Naive thymus-derived CD8-positive, alpha-beta T cell (primary cell): Measurements from ENCODE around the gene PLA2G4C. TPM values are rescaled to one million over a fixed set of nuclear protein-coding genes. Genes with fewer than 3 reads are reported as not detected.
A peak's percentile ranks its signal among the peaks of the same experiment; 100 is the strongest.

ENCODE experiments used
- ATAC-seq, 2 donors: fragments of 150-1000 bp; cut with Tn5 transposase in 1 of 2; sonication (Bioruptor Pico), chemical (Tn5 transposase) in 1 of 2; 1 replicate in 1 of 2; 2 replicates in 1 of 2; pipeline ENCODE4 v1.10.0; 2021; ENCODE audit warnings: mild to moderate bottlenecking in 2 of 2, moderate library complexity in 2 of 2
- POLR2A ChIA-PET: fragments of 350-600 bp; sonication (Branson Sonifier 250); formaldehyde crosslinking; loops from one replicate; lab custom pipeline; 2021; ENCODE audit warnings: antibody characterized with exemption; lab: Charles Lee
- DNase-seq, 10 donors: peaks; one replicate each; pipeline versions ENCODE4 v3.0.0 to v3.0.0-alpha.2; 2020 to 2022
- H3K27ac Mint-ChIP-seq, 10 donors: one replicate each; pipeline ENCODE4 v1.8.0; 2020 to 2022; ENCODE audit warnings: mild to moderate bottlenecking in 10 of 10, mixed read lengths in 10 of 10, moderate library complexity in 4 of 10, inconsistent platforms in 1 of 10
- H3K27me3 Mint-ChIP-seq, 5 donors: one replicate each; pipeline ENCODE4 v1.8.0; 2021 to 2022; ENCODE audit warnings: mixed read lengths in 5 of 5
- H3K36me3 Mint-ChIP-seq, 3 donors: one replicate each; pipeline ENCODE4 v1.8.0; 2020 to 2022; ENCODE audit warnings: mixed read lengths in 3 of 3, mild to moderate bottlenecking in 2 of 3, inconsistent platforms in 1 of 3
- H3K4me1 Mint-ChIP-seq, 4 donors: one replicate each; pipeline ENCODE4 v1.8.0; 2021 to 2022; ENCODE audit warnings: mixed read lengths in 4 of 4
- H3K4me3 Mint-ChIP-seq, 10 donors: one replicate each; pipeline ENCODE4 v1.8.0; 2020 to 2022; ENCODE audit warnings: mild to moderate bottlenecking in 10 of 10, mixed read lengths in 10 of 10, moderate library complexity in 6 of 10, inconsistent platforms in 1 of 10
- H3K9me3 Mint-ChIP-seq, 9 donors: one replicate each; pipeline ENCODE4 v1.8.0; 2020 to 2022; ENCODE audit warnings: mixed read lengths in 9 of 9, mild to moderate bottlenecking in 3 of 9, inconsistent platforms in 1 of 9, moderate library complexity in 1 of 9
- polyA plus RNA-seq, 3 donors: library from polyadenylated mRNA; unstranded; fragments of 300-500 nt; fragmentation: Illumina TruSeq; gene quantifications; one replicate each; pipeline ENCODE4 v1.2.3, GENCODE V29; 2021
- total RNA-seq, 8 experiments: library from RNA in 2 of 8; stranded (reverse) in 2 of 8; gene quantifications; one replicate each; pipeline ENCODE4 v1.2.3 and lab custom pipeline; 2021 to 2026

Gene PLA2G4C
- total and polyA plus RNA-seq, 5 experiments from 2014 or later: 0.39 to 2.7 (median 1.2) TPM; not detected in 1

GRCh38 chr19:48041877-48042580, 68.6 kb downstream of the PLA2G4C start:
- ATAC-seq (no peak), DNase-seq (no peak)
- POLR2A ChIA-PET: no interaction called here
- Mint-ChIP-seq H3K27ac (peak overlapping the region in 1 of 10 donors; percentile 71), H3K9me3 (peaks cover 0 to 17% (median under 1%) of the 10 kb centered on the region in 9 donors), H3K4me3 (peak overlapping the region in 1 of 10 donors; percentile 38), H3K36me3 (peaks cover 0 to 16% (median 3%) of the 10 kb centered on the region in 3 donors), H3K4me1 (peaks cover 0 to 3% (median 0%) of the 10 kb centered on the region in 4 donors), H3K27me3 (peaks cover 24 to 64% (median 45%) of the 10 kb centered on the region in 5 donors)

- Mint-ChIP-seq H3K4me3 (no peak overlapping the region), H3K27ac (no peak overlapping the region), H3K4me1 (peaks cover 0 to 1% (median 0%) of the 10 kb centered on the region in 4 donors), H3K27me3 (peaks cover 22 to 63% (median 40%) of the 10 kb centered on the region in 5 donors), H3K36me3 (peaks cover 0 to 33% (median 0%) of the 10 kb centered on the region in 3 donors), H3K9me3 (peaks cover 0 to 27% (median 13%) of the 10 kb centered on the region in 9 donors)
- POLR2A ChIA-PET: no interaction called here
- ATAC-seq (no peak), DNase-seq (no peak)
Measured at GRCh38 chr19:48036765-48037164, 73.9 kb downstream of the PLA2G4C start.

GRCh38 chr19:48033604-48034003, 77.0 kb downstream of the PLA2G4C start:
- Mint-ChIP-seq H3K4me3 (no peak overlapping the region), H3K27me3 (peaks cover 14 to 50% (median 27%) of the 10 kb centered on the region in 5 donors), H3K36me3 (peaks cover 0 to 17% (median 0%) of the 10 kb centered on the region in 3 donors), H3K27ac (no peak overlapping the region), H3K9me3 (peaks cover 0 to 18% (median 13%) of the 10 kb centered on the region in 9 donors), H3K4me1 (no peaks in the 10 kb centered on the region)
- no peak for DNase-seq
- no peak for ATAC-seq
- POLR2A ChIA-PET: no interaction called here

- peaks cover 0 to 4% (median 0%) of the 10 kb centered on the region in 9 donors for H3K9me3 Mint-ChIP-seq
- H3K4me3 Mint-ChIP-seq: no peak overlapping the region
- no peak overlapping the region for H3K27ac Mint-ChIP-seq
- no peaks in the 10 kb centered on the region for H3K4me1 Mint-ChIP-seq
- peaks cover 21 to 63% (median 46%) of the 10 kb centered on the region in 5 donors for H3K27me3 Mint-ChIP-seq
- ATAC-seq: no peak
- H3K36me3 Mint-ChIP-seq: peaks cover 0 to 2% (median 0%) of the 10 kb centered on the region in 3 donors
- DNase-seq: no peak
- POLR2A ChIA-PET: no interaction called here
Measured at GRCh38 chr19:48030073-48030472, 80.5 kb downstream of the PLA2G4C start.

DNA sequence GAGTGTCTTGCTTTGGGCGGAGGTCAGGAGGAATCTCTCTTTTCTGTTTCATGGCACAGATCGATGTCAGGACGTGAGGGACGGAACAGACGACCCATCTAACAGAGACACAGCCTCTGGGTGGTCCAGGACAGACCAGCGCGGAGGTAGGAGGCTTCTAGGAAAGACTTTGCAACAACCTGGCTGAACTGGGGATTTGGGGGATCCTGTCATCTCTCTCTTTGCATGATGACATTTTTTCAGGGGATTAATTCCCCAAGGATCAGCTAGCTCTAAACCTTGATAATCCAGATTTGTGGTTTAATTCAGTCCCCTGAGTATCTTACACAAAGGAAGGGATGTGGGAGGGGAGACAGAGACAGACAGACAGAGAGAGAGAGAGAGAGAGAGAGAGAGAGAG, 81.2 kb downstream of the PLA2G4C start:
- H3K27ac Mint-ChIP-seq: no peak overlapping the region
- POLR2A ChIA-PET: no interaction called here

GRCh38 chr19:48025480-48025879, 85.1 kb downstream of the PLA2G4C start:
- peaks cover 21 to 72% (median 47%) of the 10 kb centered on the region in 5 donors for H3K27me3 Mint-ChIP-seq
- DNase-seq (no peak), ATAC-seq (no peak)
- H3K4me3 Mint-ChIP-seq: no peak overlapping the region
- H3K9me3 Mint-ChIP-seq: peaks cover 0 to 4% (median 0%) of the 10 kb centered on the region in 9 donors
- POLR2A ChIA-PET: no interaction called here
- H3K4me1 Mint-ChIP-seq: no peaks in the 10 kb centered on the region
- H3K27ac Mint-ChIP-seq: peak overlapping the region in 1 of 10 donors; percentile 5
- peaks cover 0 to 2% (median 0%) of the 10 kb centered on the region in 3 donors for H3K36me3 Mint-ChIP-seq

More for the DNA sequence above, 81.2 kb downstream of the PLA2G4C start:
- no peak for ATAC-seq
- DNase-seq: no peak
- Mint-ChIP-seq H3K4me3 (no peak overlapping the region), H3K27me3 (peaks cover 22 to 68% (median 46%) of the 10 kb centered on the region in 5 donors), H3K36me3 (peaks cover 0 to 2% (median 0%) of the 10 kb centered on the region in 3 donors), H3K4me1 (no peaks in the 10 kb centered on the region), H3K9me3 (peaks cover 0 to 4% (median 0%) of the 10 kb centered on the region in 9 donors)

- peaks cover 0 to 2% (median 0%) of the 10 kb centered on the region in 3 donors for H3K36me3 Mint-ChIP-seq
- H3K9me3 Mint-ChIP-seq: peaks cover 0 to 4% (median 0%) of the 10 kb centered on the region in 9 donors
- no peak overlapping the region for H3K4me3 Mint-ChIP-seq
- H3K27ac Mint-ChIP-seq: no peak overlapping the region
- POLR2A ChIA-PET: interaction anchor here (0.7 kb wide), 1 partner anchor 87 kb away, joined by 3 read pairs; no protein-coding TSS in a partner anchor
- ATAC-seq: no peak
- peaks cover 18 to 74% (median 47%) of the 10 kb centered on the region in 5 donors for H3K27me3 Mint-ChIP-seq
- H3K4me1 Mint-ChIP-seq: no peaks in the 10 kb centered on the region
- DNase-seq: no peak
Measured at GRCh38 chr19:48023518-48023917, 87.1 kb downstream of the PLA2G4C start.

- H3K4me3 Mint-ChIP-seq: no peak overlapping the region
- POLR2A ChIA-PET: no interaction called here
- H3K36me3 Mint-ChIP-seq: peaks cover 0 to 2% (median 0%) of the 10 kb centered on the region in 3 donors
- ATAC-seq (no peak), DNase-seq (no peak)
- no peak overlapping the region for H3K27ac Mint-ChIP-seq
- no peaks in the 10 kb centered on the region for H3K4me1 Mint-ChIP-seq
- peaks cover 21 to 74% (median 48%) of the 10 kb centered on the region in 5 donors for H3K27me3 Mint-ChIP-seq
- peaks cover 0 to 4% (median 0%) of the 10 kb centered on the region in 9 donors for H3K9me3 Mint-ChIP-seq
Measured at GRCh38 chr19:48023011-48023410, 87.6 kb downstream of the PLA2G4C start.

DNA sequence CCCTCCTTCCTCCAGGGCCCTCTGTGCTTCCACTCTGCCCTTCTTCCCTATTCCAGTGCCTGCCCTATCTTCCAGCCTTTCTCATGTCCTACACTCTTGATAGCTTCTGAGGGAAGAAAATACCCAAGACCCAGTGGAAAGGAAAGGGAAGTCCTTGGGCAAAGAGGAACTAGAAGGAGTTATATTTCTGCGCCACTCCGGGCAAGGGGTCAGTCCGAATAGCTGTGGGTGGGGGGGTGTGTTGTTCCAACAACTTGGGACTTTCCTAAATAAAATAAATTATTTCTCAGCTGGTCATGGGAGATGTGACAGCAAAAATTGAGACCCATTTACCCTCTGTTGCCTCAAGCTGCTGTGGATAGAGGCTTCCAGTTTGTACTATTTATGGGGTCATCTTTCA, 89.9 kb downstream of the PLA2G4C start:
- peaks cover 0 to 3% (median 0%) of the 10 kb centered on the region in 9 donors for H3K9me3 Mint-ChIP-seq
- POLR2A ChIA-PET: no interaction called here
- no peak overlapping the region for H3K27ac Mint-ChIP-seq
- no peaks in the 10 kb centered on the region for H3K36me3 Mint-ChIP-seq
- DNase-seq (no peak), ATAC-seq (no peak)
- peaks cover 23 to 79% (median 44%) of the 10 kb centered on the region in 5 donors for H3K27me3 Mint-ChIP-seq
- H3K4me3 Mint-ChIP-seq: no peak overlapping the region
- H3K4me1 Mint-ChIP-seq: no peaks in the 10 kb centered on the region

DNA sequence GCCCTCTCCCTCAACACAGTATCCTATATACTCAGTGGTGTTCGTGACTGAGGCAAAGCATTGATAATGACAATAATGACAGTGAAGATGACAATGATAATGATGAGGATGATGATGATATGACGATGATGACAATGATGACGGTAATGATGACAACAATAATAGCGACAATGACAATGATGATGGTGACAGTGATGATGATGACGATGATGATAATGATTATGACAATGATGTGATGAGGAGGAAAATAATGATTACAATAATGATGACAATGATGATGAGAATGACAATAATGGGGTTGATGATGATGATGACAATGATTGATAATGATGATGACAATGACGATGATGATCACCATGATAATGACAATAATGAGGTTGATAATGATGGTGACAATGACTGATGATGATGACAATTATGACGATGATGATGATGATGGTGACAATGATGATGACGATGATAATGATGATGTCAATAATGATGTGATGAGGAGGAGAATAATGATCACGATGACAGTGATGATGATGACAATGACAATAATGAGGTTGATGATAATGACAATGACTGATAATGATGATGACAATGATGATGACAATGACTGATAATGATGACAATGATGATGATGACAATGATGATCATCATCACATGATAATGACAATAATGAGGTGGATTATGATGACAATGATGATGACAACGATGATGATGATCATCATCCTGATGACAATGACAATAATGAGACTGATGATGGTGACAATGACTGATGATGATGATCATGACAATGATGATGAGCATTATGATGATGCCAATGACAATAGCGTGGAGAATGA, 99.5 kb downstream of the PLA2G4C start:
- POLR2A ChIA-PET: no interaction called here
- Mint-ChIP-seq H3K27ac (no peak overlapping the region), H3K36me3 (no peaks in the 10 kb centered on the region), H3K4me1 (no peaks in the 10 kb centered on the region), H3K4me3 (no peak overlapping the region), H3K27me3 (peaks cover 13 to 38% (median 21%) of the 10 kb centered on the region in 5 donors), H3K9me3 (peaks cover 0 to 17% (median 8%) of the 10 kb centered on the region in 9 donors)
- ATAC-seq (no peak), DNase-seq (no peak)

GRCh38 chr19:48006762-48007161, 103.9 kb downstream of the PLA2G4C start:
- peaks cover 17 to 47% (median 33%) of the 10 kb centered on the region in 5 donors for H3K27me3 Mint-ChIP-seq
- no peak overlapping the region for H3K4me3 Mint-ChIP-seq
- no peak for DNase-seq
- H3K4me1 Mint-ChIP-seq: no peaks in the 10 kb centered on the region
- ATAC-seq: no peak
- POLR2A ChIA-PET: no interaction called here
- H3K36me3 Mint-ChIP-seq: no peaks in the 10 kb centered on the region
- H3K27ac Mint-ChIP-seq: no peak overlapping the region
- H3K9me3 Mint-ChIP-seq: peaks cover 0 to 13% (median 5%) of the 10 kb centered on the region in 9 donors

- Mint-ChIP-seq H3K36me3 (no peaks in the 10 kb centered on the region), H3K9me3 (peaks cover 0 to 12% (median 4%) of the 10 kb centered on the region in 9 donors), H3K4me1 (no peaks in the 10 kb centered on the region), H3K27me3 (peaks cover 14 to 50% (median 33%) of the 10 kb centered on the region in 5 donors), H3K27ac (no peak overlapping the region), H3K4me3 (no peak overlapping the region)
- ATAC-seq: no peak
- DNase-seq: no peak
- POLR2A ChIA-PET: no interaction called here
Measured at GRCh38 chr19:48004236-48004635, 106.4 kb downstream of the PLA2G4C start.
